CD14-positive monocyte (primary cell): Measurements from ENCODE around the gene FNDC11. TPM values are rescaled to one million over a fixed set of nuclear protein-coding genes. Genes with fewer than 3 reads are reported as not detected.
A peak's percentile ranks its signal among the peaks of the same experiment; 100 is the strongest.

ENCODE experiments used
- DNase-seq, 3 donors: peaks; one replicate each; pipeline ENCODE4 v3.0.0-alpha.2; 2011 to 2022
- H2AFZ ChIP-seq: 2 replicates; pipeline ENCODE4 v1.6.0; 2012; ENCODE audit warnings: mild to moderate bottlenecking, low read depth, low read length, inconsistent platforms; ENCODE audit not compliant: insufficient read depth, poor library complexity, severe bottlenecking
- H3K27ac ChIP-seq, 2 donors: 1 replicate in 1 of 2; 2 replicates in 1 of 2; pipeline ENCODE4 v1.5.1; 2012 to 2013; ENCODE audit warnings: low read length in 2 of 2, control low read depth in 1 of 2, inconsistent platforms in 1 of 2, low read depth in 1 of 2, mild to moderate bottlenecking in 1 of 2
- H3K27me3 ChIP-seq, 2 donors: one replicate each; pipeline versions ENCODE4 v1.6.0 to v1.6.1; 2011 to 2013; ENCODE audit warnings: low read length in 2 of 2; ENCODE audit not compliant: control insufficient read depth in 2 of 2, insufficient read depth in 2 of 2
- H3K36me3 ChIP-seq, 2 donors: replicated peaks in 1 of 2; 1 replicate in 1 of 2; 2 replicates in 1 of 2; pipeline versions ENCODE4 v1.5.1 to v1.6.1; 2012 to 2013; ENCODE audit warnings: low read length in 2 of 2, control low read depth in 1 of 2, inconsistent platforms in 1 of 2, mild to moderate bottlenecking in 1 of 2; ENCODE audit not compliant: insufficient read depth in 2 of 2, control insufficient read depth in 1 of 2
- H3K4me1 ChIP-seq, 2 donors: 1 replicate in 1 of 2; 2 replicates in 1 of 2; pipeline versions ENCODE4 v1.5.1 to v1.6.1; 2012 to 2013; ENCODE audit warnings: low read length in 2 of 2, control low read depth in 1 of 2, inconsistent platforms in 1 of 2, mild to moderate bottlenecking in 1 of 2, moderate library complexity in 1 of 2; ENCODE audit not compliant: insufficient read depth in 2 of 2, control insufficient read depth in 1 of 2
- H3K4me2 ChIP-seq: replicated peaks from 2 replicates; pipeline ENCODE3; 2012; ENCODE audit warnings: low read length, moderate library complexity, mild to moderate bottlenecking; ENCODE audit not compliant: poor library complexity, severe bottlenecking; ENCODE audit errors: extremely low read depth
- H3K4me3 ChIP-seq, 3 experiments: fragments of 200-600 bp in 1 of 3; sonication (generic) in 1 of 3; replicated peaks in 1 of 3; 1 replicate in 2 of 3; 2 replicates in 1 of 3; pipeline ENCODE4 v1.5.1; 2011 to 2013; ENCODE audit warnings: low read length in 3 of 3, mild to moderate bottlenecking in 3 of 3, control low read depth in 2 of 3, low read depth in 2 of 3, inconsistent platforms in 1 of 3, moderate library complexity in 1 of 3
- H3K79me2 ChIP-seq: 2 replicates; pipeline ENCODE4 v1.6.0; 2012; ENCODE audit warnings: mild to moderate bottlenecking, control low read depth, inconsistent platforms, low read length, moderate library complexity; ENCODE audit not compliant: insufficient read depth
- H3K9ac ChIP-seq: 2 replicates; pipeline ENCODE4 v1.6.0; 2017; ENCODE audit warnings: low read length, mild to moderate bottlenecking; ENCODE audit not compliant: insufficient read depth, poor library complexity, severe bottlenecking
- H3K9me3 ChIP-seq, 2 donors: replicated peaks in 1 of 2; 1 replicate in 1 of 2; 2 replicates in 1 of 2; pipeline versions ENCODE4 v1.5.1 to v1.6.1; 2012 to 2013; ENCODE audit warnings: low read length in 2 of 2, control low read depth in 1 of 2; ENCODE audit not compliant: control insufficient read depth in 1 of 2, insufficient read depth in 1 of 2
- H4K20me1 ChIP-seq: 2 replicates; pipeline ENCODE4 v1.6.0; 2012; ENCODE audit warnings: mild to moderate bottlenecking, low read length, control low read depth, moderate library complexity; ENCODE audit not compliant: insufficient read depth
- H3K27ac Mint-ChIP-seq, 7 donors: one replicate each; pipeline ENCODE4 v1.8.0; 2020; ENCODE audit warnings: mild to moderate bottlenecking in 7 of 7, mixed read lengths in 7 of 7, moderate library complexity in 6 of 7, inconsistent platforms in 2 of 7
- H3K27me3 Mint-ChIP-seq, 3 donors: one replicate each; pipeline ENCODE4 v1.8.0; 2021 to 2022; ENCODE audit warnings: low read depth in 3 of 3, mild to moderate bottlenecking in 3 of 3, mixed read lengths in 3 of 3, moderate library complexity in 3 of 3, inconsistent platforms in 1 of 3
- H3K36me3 Mint-ChIP-seq, 2 donors: one replicate each; pipeline ENCODE4 v1.8.0; 2020; ENCODE audit warnings: mixed read lengths in 2 of 2, inconsistent platforms in 1 of 2, mild to moderate bottlenecking in 1 of 2
- H3K4me1 Mint-ChIP-seq: one replicate; pipeline ENCODE4 v1.8.0; 2020; ENCODE audit warnings: mild to moderate bottlenecking, mixed read lengths
- H3K4me3 Mint-ChIP-seq, 2 donors: one replicate each; pipeline ENCODE4 v1.8.0; 2020; ENCODE audit warnings: mild to moderate bottlenecking in 2 of 2, mixed read lengths in 2 of 2, moderate library complexity in 1 of 2
- H3K9me3 Mint-ChIP-seq, 7 donors: one replicate each; pipeline ENCODE4 v1.8.0; 2020 to 2022; ENCODE audit warnings: mixed read lengths in 7 of 7, mild to moderate bottlenecking in 6 of 7, moderate library complexity in 6 of 7, inconsistent platforms in 2 of 7
- CTCF ChIP-seq: fragments of 200-600 bp; IDR thresholded peaks from one replicate; pipeline ENCODE4 v1.8.0; 2022; ENCODE audit warnings: antibody characterized with exemption, mild to moderate bottlenecking
- WGBS: methylation state at CpG from one replicate; pipeline ENCODE4 v1.1.5; 2013; ENCODE audit warnings: missing lambda C conversion rate; ENCODE audit not compliant: insufficient coverage; 5-methylcytosine and 5-hydroxymethylcytosine counted together
- intact Hi-C, 2 donors: fragments of 100-400 bp; cut with micrococcal nuclease; formaldehyde crosslinking; loops; one replicate each; pipeline versions ENCODE4 v1.15.0 to v1.15.1; 2023
- polyA plus RNA-seq, 3 donors: library from polyadenylated mRNA; depleted of rRNA in 1 of 3; unstranded in 2 of 3; stranded (reverse) in 1 of 3; fragments of 300-500 nt in 2 of 3; fragments of >200 nt in 1 of 3; fragmentation: Illumina TruSeq in 2 of 3; gene quantifications; 1 replicate in 2 of 3; 2 replicates in 1 of 3; pipeline ENCODE4 v1.2.3, GENCODE V29; 2012 to 2021

The FNDC11 gene
- polyA plus RNA-seq, 3 donors: 0.23 TPM; not detected in 2

GRCh38 chr20:63547725-63548480 lies 6.1 kb upstream of the FNDC11 start, which contains the start of gene SRMS:
Gene SRMS (minus strand): TSS chr20:63547749. CDS start chr20:63547463, 286 bp downstream.
- Histone ChIP-seq H3K9me3 (peaks cover 0 to under 1% of the 10 kb centered on the region in 2 donors), H3K79me2 (no peaks in the 10 kb centered on the region), H3K36me3 (no peaks in the 10 kb centered on the region), H2AFZ (no peak within 1 kb of the TSS), H4K20me1 (peaks cover 2% of the 10 kb centered on the region), H3K4me2 (no peak within 1 kb of the TSS), H3K4me1 (peaks cover 4 to 8% of the 10 kb centered on the region in 2 donors), H3K27ac (no peak within 1 kb of the TSS), H3K27me3 (peaks cover 0 to 50% of the 10 kb centered on the region in 2 donors), H3K9ac (no peak within 1 kb of the TSS), H3K4me3 (no peak within 1 kb of the TSS)
- TF ChIP-seq CTCF: no peak
- Mint-ChIP-seq H3K9me3 (peaks cover 0 to 5% (median 2%) of the 10 kb centered on the region in 7 donors), H3K36me3 (no peaks in the 10 kb centered on the region), H3K4me3 (peak within 1 kb of the TSS in 1 of 2 donors; percentile 65), H3K27me3 (peaks cover 40 to 84% (median 55%) of the 10 kb centered on the region in 3 donors), H3K27ac (no peak within 1 kb of the TSS), H3K4me1 (peaks cover 6% of the 10 kb centered on the region)
- intact Hi-C loops: no loop called here
- 63% methylated on average over 26 of the region's 35 CpGs for WGBS
- no peak for DNase-seq

GRCh38 chr20:63548542-63548941 lies 5.4 kb upstream of the FNDC11 start:
- Histone ChIP-seq H3K36me3 (no peaks in the 10 kb centered on the region), H3K4me1 (peaks cover 11 to 14% of the 10 kb centered on the region in 2 donors), H2AFZ (no peak overlapping the region), H3K27ac (no peak overlapping the region), H4K20me1 (peaks cover 4% of the 10 kb centered on the region), H3K27me3 (peaks cover 0 to 55% of the 10 kb centered on the region in 2 donors), H3K9ac (no peak overlapping the region), H3K79me2 (no peaks in the 10 kb centered on the region), H3K9me3 (peaks cover 0 to 7% of the 10 kb centered on the region in 2 donors), H3K4me3 (no peak overlapping the region), H3K4me2 (no peak overlapping the region)
- no peak for TF ChIP-seq CTCF
- H3K27me3 Mint-ChIP-seq: peaks cover 42 to 88% (median 58%) of the 10 kb centered on the region in 3 donors
- no peak for DNase-seq
- WGBS: 69% methylated on average over 6 of the region's 11 CpGs
- H3K36me3 Mint-ChIP-seq: no peaks in the 10 kb centered on the region
- peaks cover 2 to 9% (median 6%) of the 10 kb centered on the region in 7 donors for H3K9me3 Mint-ChIP-seq
- H3K27ac Mint-ChIP-seq: no peak overlapping the region
- intact Hi-C loops: no loop called here
- peak overlapping the region in 1 of 2 donors; percentile 65 for H3K4me3 Mint-ChIP-seq
- peaks cover 9% of the 10 kb centered on the region for H3K4me1 Mint-ChIP-seq
